Bone marrow (tissue), 2 donors: Measurements from ENCODE around the gene DCAF6.
A peak's percentile ranks its signal among the peaks of the same experiment; 100 is the strongest.

Experiments used
- DNase-seq, 2 donors: peaks; one replicate each; lab custom pipeline; 2025; lab: John Stamatoyannopoulos, UW

DCAF6 gene

GRCh38 chr1:168106274-168106673 is 169.8 kb downstream of the DCAF6 start:
- no peak for DNase-seq

GRCh38 chr1:168110896-168111545 is 174.5 kb downstream of the DCAF6 start:
- DNase-seq = no peak

GRCh38 chr1:168112673-168113305 is 176.3 kb downstream of the DCAF6 start:
- DNase-seq = peak in 1 of 2 donors; percentile 9

GRCh38 chr1:168114845-168115244 is 178.4 kb downstream of the DCAF6 start:
- no peak for DNase-seq

- no peak for DNase-seq
Measured at GRCh38 chr1:168116327-168116799, 179.9 kb downstream of the DCAF6 start.

GRCh38 chr1:168119750-168120149 is 183.3 kb downstream of the DCAF6 start:
- no peak for DNase-seq

GRCh38 chr1:168121401-168122011 is 185.0 kb downstream of the DCAF6 start:
- DNase-seq = no peak

GRCh38 chr1:168125051-168125450 is 188.6 kb downstream of the DCAF6 start:
- DNase-seq = no peak
